Vagina (tissue), 2 donors: ENCODE measurements around the gene HAPSTR1.

Experiments
- CTCF ChIP-seq, 3 experiments: fragments of 450-650 bp in 2 of 3; fragments of 200-600 bp in 1 of 3; sonication (generic) in 1 of 3; IDR thresholded peaks; one replicate each; pipeline ENCODE4 v1.5.1; 2017 to 2019; ENCODE audit warnings: antibody characterized with exemption in 3 of 3, mild to moderate bottlenecking in 2 of 3, moderate library complexity in 2 of 3
- POLR2A ChIP-seq, 2 donors: fragments of 450-650 bp; IDR thresholded peaks; one replicate each; pipeline ENCODE4 v1.6.1; 2017; ENCODE audit warnings: antibody characterized with exemption in 2 of 2, mild to moderate bottlenecking in 2 of 2, moderate library complexity in 2 of 2

- no peak for TF ChIP-seq CTCF (IDR thresholded peaks at IDR 0.05)
- no peak for TF ChIP-seq POLR2A (IDR thresholded peaks at IDR 0.05)
These were observed 15.9 kb downstream of the HAPSTR1 start for GRCh38 chr16:9107025-9107970.
